Vagina (tissue), 2 donors: ENCODE data around the gene ANGPTL4. TPM values are rescaled to one million over a fixed set of nuclear protein-coding genes. Genes with fewer than 3 reads are reported as not detected.
"Not testable (repeated sequence)": the region's sequence is repeated elsewhere in the genome, so short reads cannot be mapped to it uniquely, and the experiment has no call there.

Source experiments
- DNase-seq, 2 donors: peaks; one replicate each; pipeline ENCODE4 v3.0.0-alpha.2; 2017; ENCODE audit errors: extremely low spot score in 2 of 2
- H3K27ac ChIP-seq: fragments of 200-600 bp; sonication (generic); one replicate; pipeline ENCODE4 v1.5.1; 2019
- H3K27me3 ChIP-seq: fragments of 200-600 bp; sonication (generic); one replicate; pipeline ENCODE4 v1.5.1; 2019
- H3K36me3 ChIP-seq, 2 donors: fragments of 200-600 bp; sonication (generic); one replicate each; pipeline ENCODE4 v1.5.1; 2017 to 2019
- H3K4me1 ChIP-seq: fragments of 200-600 bp; sonication (generic); one replicate; pipeline ENCODE4 v1.5.1; 2019
- H3K4me3 ChIP-seq, 2 donors: fragments of 200-600 bp; sonication (generic); 1 replicate in 1 of 2; 2 replicates in 1 of 2; pipeline ENCODE4 v1.5.1; 2016 to 2019
- H3K9me3 ChIP-seq: fragments of 200-600 bp; sonication (generic); one replicate; pipeline ENCODE4 v1.5.1; 2019
- CTCF ChIP-seq, 3 experiments: fragments of 450-650 bp in 2 of 3; fragments of 200-600 bp in 1 of 3; sonication (generic) in 1 of 3; IDR thresholded peaks; one replicate each; pipeline ENCODE4 v1.5.1; 2017 to 2019; ENCODE audit warnings: antibody characterized with exemption in 3 of 3, mild to moderate bottlenecking in 2 of 3, moderate library complexity in 2 of 3
- POLR2A ChIP-seq, 2 donors: fragments of 450-650 bp; IDR thresholded peaks; one replicate each; pipeline ENCODE4 v1.6.1; 2017; ENCODE audit warnings: antibody characterized with exemption in 2 of 2, mild to moderate bottlenecking in 2 of 2, moderate library complexity in 2 of 2
- POLR2AphosphoS5 ChIP-seq, 2 donors: sonication (generic); formaldehyde crosslinking; IDR thresholded peaks; one replicate each; pipeline ENCODE4 v1.9.0; 2017; ENCODE audit warnings: antibody characterized with exemption in 2 of 2, mild to moderate bottlenecking in 2 of 2, low read depth in 1 of 2; ENCODE audit not compliant: insufficient read depth in 1 of 2
- intact Hi-C: fragments of 100-400 bp; cut with DNase I; formaldehyde crosslinking; loops from one replicate; pipeline ENCODE4 v1.15.1; 2023
- total RNA-seq: library from RNA; depleted of rRNA; stranded (reverse); fragments of >200 nt; gene quantifications from one replicate; pipeline ENCODE4 v1.2.3, GENCODE V29; 2016

ANGPTL4 gene
- total RNA-seq, 1 donor from 2014 or later = 92.8 TPM

DNA sequence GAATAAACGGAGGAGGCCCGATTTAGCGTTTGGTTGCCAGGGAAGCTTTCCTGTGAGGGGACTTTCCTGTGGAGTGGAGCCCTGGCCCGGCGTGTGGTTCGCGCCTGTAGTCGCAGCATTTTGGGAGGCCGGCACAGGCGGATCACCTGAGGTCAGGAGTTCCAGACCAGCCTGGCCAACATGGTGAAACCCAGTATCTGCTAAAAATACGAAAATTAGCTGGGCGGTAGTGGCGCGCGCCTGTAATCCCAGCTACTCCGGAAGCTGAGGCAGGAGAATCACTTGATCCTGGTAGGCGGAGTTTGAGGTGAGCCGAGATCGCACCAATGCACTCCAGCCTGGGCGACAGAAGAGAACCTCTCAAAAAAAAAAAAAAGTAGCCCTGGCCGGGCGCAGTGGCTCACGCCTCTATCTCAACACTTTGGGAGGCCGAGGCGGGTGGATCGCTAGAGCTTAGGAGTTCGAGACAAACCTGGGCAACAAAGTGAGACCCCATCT is 27.8 kb upstream of the ANGPTL4 start:
- H3K27me3 ChIP-seq = no peaks in the 10 kb centered on the region
- no peaks in the 10 kb centered on the region for H3K9me3 ChIP-seq
- no peak for DNase-seq
- H3K27ac ChIP-seq = no peak overlapping the region
- no peaks in the 10 kb centered on the region for H3K36me3 ChIP-seq
- no peak overlapping the region for H3K4me3 ChIP-seq
- no peak for TF ChIP-seq POLR2A (IDR thresholded peaks at IDR 0.05)
- TF ChIP-seq POLR2AphosphoS5 (IDR thresholded peaks at IDR 0.05; ENCODE audit: insufficient read depth in 1 of 2, low read depth in 1 of 2) = no peak
- no peak for TF ChIP-seq CTCF (IDR thresholded peaks at IDR 0.05)
- peaks cover 18% of the 10 kb centered on the region for H3K4me1 ChIP-seq
- intact Hi-C loops = no loop called here

GRCh38 chr19:8336660-8337059 is 27.3 kb upstream of the ANGPTL4 start:
- H3K27ac ChIP-seq = no peak overlapping the region
- intact Hi-C loops = no loop called here
- no peak for DNase-seq
- no peak overlapping the region for H3K4me3 ChIP-seq
- peaks cover 18% of the 10 kb centered on the region for H3K4me1 ChIP-seq
- TF ChIP-seq CTCF (IDR thresholded peaks at IDR 0.05) = no peak
- no peak for TF ChIP-seq POLR2A (IDR thresholded peaks at IDR 0.05)
- no peak for TF ChIP-seq POLR2AphosphoS5 (IDR thresholded peaks at IDR 0.05; ENCODE audit: insufficient read depth in 1 of 2, low read depth in 1 of 2)
- H3K36me3 ChIP-seq = no peaks in the 10 kb centered on the region
- H3K9me3 ChIP-seq = no peaks in the 10 kb centered on the region
- no peaks in the 10 kb centered on the region for H3K27me3 ChIP-seq

DNA sequence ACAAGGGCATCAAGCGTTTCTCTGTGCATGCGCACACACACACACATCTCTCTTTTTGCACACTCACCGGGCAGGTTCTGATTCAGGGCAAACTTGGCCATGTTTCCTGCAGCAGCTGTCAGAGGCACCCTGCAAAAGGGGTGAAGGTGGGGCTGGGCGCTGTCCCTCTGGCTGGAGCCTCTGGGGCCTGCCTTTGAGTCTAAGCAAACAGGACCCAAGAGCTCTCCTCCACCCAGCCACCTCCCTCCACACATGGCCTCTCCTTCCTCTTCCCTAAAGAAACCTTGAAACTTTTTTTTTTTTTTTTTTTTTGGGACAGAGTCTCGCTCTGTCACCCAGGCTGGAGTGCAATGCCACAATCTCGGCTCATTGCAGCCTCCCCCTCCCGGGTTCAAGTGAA is 26.2 kb upstream of the ANGPTL4 start:
- peaks cover under 1% of the 10 kb centered on the region for H3K27me3 ChIP-seq
- H3K27ac ChIP-seq = no peak overlapping the region
- H3K4me3 ChIP-seq = no peak overlapping the region
- peaks cover 25% of the 10 kb centered on the region for H3K4me1 ChIP-seq
- no peaks in the 10 kb centered on the region for H3K36me3 ChIP-seq
- no peaks in the 10 kb centered on the region for H3K9me3 ChIP-seq
- intact Hi-C loops = no loop called here
- no peak for DNase-seq
- TF ChIP-seq CTCF (IDR thresholded peaks at IDR 0.05) (no peak), POLR2A (IDR thresholded peaks at IDR 0.05) (no peak), POLR2AphosphoS5 (IDR thresholded peaks at IDR 0.05; ENCODE audit: insufficient read depth in 1 of 2, low read depth in 1 of 2) (no peak)

DNA sequence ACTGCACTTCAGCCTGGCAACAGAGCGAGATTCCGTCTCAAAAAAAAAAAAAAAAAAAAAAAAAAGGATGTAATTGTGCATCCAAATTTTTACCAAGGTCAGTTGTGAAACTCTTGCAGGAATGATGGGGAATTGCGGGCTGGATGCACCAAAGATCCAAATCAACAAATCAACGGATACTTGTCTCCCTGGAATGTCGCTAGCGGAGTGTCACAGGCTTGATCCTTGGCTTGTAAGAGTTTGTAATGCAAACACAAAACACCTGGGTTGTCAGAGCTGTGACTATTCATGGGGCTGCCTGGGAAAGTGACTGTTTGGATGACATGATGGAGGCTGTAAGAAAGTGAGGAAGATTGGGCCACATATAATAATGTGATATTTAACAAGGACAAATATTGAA is 25.1 kb upstream of the ANGPTL4 start:
- H3K27ac ChIP-seq = no peak overlapping the region
- peaks cover 6% of the 10 kb centered on the region for H3K27me3 ChIP-seq
- no peak for DNase-seq
- H3K9me3 ChIP-seq = no peaks in the 10 kb centered on the region
- no peak overlapping the region for H3K4me3 ChIP-seq
- intact Hi-C loops = no loop called here
- peaks cover 27% of the 10 kb centered on the region for H3K4me1 ChIP-seq
- no peaks in the 10 kb centered on the region for H3K36me3 ChIP-seq
- no peak for TF ChIP-seq POLR2AphosphoS5 (IDR thresholded peaks at IDR 0.05; ENCODE audit: insufficient read depth in 1 of 2, low read depth in 1 of 2)
- no peak for TF ChIP-seq CTCF (IDR thresholded peaks at IDR 0.05)
- TF ChIP-seq POLR2A (IDR thresholded peaks at IDR 0.05) = no peak

DNA sequence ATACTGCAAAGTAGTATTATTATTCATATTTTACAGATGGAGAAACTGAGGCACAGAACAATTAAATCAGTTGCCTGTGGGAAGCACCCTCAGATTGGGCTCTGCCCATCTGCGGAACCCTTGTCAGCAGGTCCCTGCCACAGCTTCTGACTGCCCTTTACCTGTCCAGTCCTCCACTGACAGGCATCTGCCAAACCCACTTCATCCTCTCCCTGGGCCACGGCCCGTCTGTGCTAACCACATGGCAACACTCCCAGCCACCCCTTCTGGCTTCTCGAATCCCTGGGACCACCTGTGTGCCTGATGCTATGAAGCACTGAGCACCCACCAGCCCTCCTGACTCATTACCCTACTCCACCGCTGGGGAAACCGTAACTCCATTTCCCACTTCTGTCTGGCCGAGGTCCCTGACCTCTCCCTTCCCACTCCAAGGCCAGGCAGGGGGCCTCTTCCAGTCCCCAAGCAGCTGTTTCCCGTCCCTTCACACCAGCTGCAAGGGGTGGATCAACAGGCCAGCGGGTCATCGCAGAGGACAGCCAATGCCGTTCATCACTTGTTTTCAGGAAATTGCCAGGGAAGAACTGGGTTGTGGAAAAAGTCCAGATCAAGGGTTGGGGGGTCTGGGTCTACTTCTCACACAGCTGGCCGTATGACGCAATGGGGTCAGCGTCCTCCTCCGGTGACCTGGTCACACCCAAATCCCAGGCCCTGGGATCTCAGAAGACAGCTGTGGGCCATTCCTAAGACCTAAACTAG is 23.4 kb upstream of the ANGPTL4 start:
- Histone ChIP-seq H3K9me3 (no peaks in the 10 kb centered on the region), H3K27me3 (peaks cover 6% of the 10 kb centered on the region), H3K36me3 (no peaks in the 10 kb centered on the region), H3K27ac (no peak overlapping the region), H3K4me3 (no peak overlapping the region), H3K4me1 (peaks cover 19% of the 10 kb centered on the region)
- DNase-seq = no peak
- TF ChIP-seq POLR2AphosphoS5 (IDR thresholded peaks at IDR 0.05; ENCODE audit: insufficient read depth in 1 of 2, low read depth in 1 of 2) (peak; percentile 44 to 78), CTCF (IDR thresholded peaks at IDR 0.05) (no peak)
- intact Hi-C loops = no loop called here

DNA sequence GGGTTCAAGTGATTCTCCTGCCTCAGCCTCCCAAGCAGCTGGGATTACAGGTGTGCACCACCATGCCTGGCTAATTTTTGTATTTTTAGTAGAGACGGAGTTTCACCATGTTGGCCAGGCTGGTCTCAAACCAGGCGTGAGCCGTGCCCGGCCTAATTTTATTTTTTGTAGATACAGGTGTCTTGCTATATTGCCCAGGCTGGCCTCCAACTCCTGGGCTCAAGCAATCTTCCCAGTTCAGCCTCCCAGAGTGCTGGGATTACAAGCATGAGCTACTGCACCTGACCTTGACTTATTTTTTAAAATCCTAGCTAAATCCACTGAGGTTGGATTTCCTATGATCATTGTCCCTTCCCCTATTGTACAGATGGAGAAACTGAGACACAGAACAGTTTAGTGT is 22.5 kb upstream of the ANGPTL4 start:
- intact Hi-C loops, H3K27ac ChIP-seq, H3K4me3 ChIP-seq: not testable (repeated sequence)

More for the DNA sequence above, 22.5 kb upstream of the ANGPTL4 start:
- H3K27me3 ChIP-seq, H3K36me3 ChIP-seq, H3K9me3 ChIP-seq, DNase-seq: not testable (repeated sequence)
- peaks cover 19% of the 10 kb centered on the region for H3K4me1 ChIP-seq
